Esophagus mucosa (tissue), 1 donor: ENCODE results near the gene DUSP2. TPM values are rescaled to one million over a fixed set of nuclear protein-coding genes. Genes with fewer than 3 reads are reported as not detected.
A peak's percentile ranks its signal among the peaks of the same experiment; 100 is the strongest.
"Not testable (repeated sequence)": the region's sequence is repeated elsewhere in the genome, so short reads cannot be mapped to it uniquely, and the experiment has no call there.

Experiments
- ATAC-seq: fragments of 200-7000 bp; cut with Tn5 transposase; one replicate; pipeline ENCODE4 v1.9.1; 2020
- total RNA-seq: library from RNA; stranded (reverse); gene quantifications from one replicate; pipeline ENCODE4 v1.2.4, GENCODE V29; 2023
- donor health status: DM: yes; HTN: yes; CAD: no.

DUSP2 gene
- total RNA-seq, 1 donor from 2014 or later: 1.8 TPM

DNA sequence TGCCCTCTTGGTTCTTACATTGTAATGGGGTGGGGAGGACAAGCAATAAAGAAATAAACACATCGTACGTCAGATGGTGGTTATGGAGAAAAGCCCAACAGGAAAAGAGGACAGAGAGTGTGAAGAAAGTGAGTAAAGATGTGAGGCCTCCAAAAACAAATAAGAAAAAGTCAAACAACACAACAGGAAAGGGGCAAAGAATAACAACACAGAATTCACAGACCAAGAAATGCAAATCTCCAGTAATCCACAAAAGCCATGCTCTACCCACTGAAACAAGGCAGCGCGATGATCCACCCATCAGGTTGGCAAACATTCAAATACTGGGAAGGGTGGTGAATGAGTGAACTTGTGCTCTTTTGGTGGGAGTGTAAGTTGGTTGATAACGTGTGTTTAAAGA lies 16.7 kb upstream of the DUSP2 start:
- ATAC-seq: no peak

DNA sequence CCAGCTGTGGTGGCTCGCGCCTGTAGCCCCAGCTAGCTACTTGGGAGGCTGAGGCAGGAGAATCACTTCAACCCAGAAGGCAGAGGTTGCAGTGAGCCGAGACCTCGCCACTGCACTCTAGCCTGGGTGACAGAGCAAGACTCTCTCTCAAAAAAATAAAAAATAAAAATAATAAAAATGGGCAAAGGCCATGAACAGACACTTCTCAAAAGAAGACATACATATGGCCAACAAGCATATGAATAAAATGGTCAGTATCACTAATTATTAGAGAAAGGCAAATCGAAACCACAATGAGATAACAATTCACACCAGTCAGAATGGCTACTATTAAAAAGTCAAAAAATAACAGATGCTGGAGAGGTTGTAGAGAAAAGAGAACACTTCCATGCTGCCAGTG lies 15.1 kb upstream of the DUSP2 start:
- not testable (repeated sequence) for ATAC-seq

GRCh38 chr2:96159084-96159830 lies 14.0 kb upstream of the DUSP2 start:
- no peak for ATAC-seq

DNA sequence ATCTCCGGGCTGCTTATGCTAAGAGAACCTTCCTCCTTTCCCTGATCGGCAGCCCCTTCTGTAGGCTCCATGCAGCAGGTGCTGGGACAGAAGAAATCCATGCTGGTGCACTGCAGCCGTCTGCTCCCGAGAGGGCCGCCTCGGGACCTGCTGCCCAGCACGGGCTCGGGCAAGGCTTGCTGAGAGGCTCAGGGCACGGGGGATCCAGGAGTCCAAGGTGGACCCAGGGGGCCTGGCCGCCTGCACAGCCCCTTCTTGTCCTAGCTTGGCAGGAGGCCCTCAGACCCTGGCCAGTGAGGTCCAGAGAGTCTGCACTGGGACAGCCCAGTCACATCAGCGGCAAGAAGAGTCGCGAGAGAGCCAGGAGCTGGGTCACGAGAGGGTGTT lies 13.3 kb upstream of the DUSP2 start:
- ATAC-seq: no peak

DNA sequence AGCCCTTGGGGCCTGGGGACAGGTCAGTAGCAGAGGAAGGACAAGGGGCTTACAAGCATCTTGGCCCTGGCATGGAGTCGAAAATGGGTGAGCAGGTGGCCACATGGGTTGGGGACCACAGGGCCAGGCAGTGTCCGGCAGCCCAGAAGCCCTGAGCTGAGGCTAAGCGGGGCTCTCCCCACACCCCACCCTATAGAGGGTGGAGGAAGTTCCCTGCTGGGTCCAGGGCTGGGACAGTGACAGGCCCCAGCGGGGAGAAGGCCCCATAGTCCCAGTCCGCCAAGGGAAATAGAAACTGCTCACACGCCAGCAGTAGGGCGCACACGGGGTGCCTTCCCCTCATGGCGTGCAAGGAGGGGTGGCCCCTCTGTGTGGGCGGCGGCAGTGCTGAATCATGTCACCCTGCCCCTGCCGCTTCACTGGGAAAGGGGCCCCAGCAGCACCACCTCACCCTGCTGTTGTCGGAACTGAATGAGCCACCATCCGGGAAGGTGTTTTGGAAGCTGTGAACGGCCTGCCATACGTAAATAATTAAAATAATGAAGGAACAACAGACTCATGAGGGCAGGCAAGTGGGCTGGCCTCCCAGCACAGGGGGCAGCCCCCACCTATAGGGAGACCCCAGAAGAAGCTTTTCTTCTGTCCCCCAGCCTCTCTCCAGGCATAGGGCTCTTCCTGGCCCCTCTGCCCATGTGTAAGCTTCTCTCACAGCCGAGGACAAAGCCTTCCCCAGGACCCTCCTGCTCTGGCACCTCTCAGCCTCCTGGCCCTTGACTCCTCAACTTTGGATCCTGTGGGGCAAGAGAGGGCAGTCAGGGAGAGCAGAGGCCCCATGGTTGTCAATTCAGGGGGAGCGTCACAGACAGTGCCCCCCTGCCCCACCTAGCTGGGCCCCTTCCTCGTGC lies 12.7 kb upstream of the DUSP2 start:
- peak; percentile 17 for ATAC-seq

- no peak for ATAC-seq
Observed at GRCh38 chr2:96156926-96157648, 11.8 kb upstream of the DUSP2 start.

GRCh38 chr2:96156011-96156820 lies 11.0 kb upstream of the DUSP2 start:
- no peak for ATAC-seq

DNA sequence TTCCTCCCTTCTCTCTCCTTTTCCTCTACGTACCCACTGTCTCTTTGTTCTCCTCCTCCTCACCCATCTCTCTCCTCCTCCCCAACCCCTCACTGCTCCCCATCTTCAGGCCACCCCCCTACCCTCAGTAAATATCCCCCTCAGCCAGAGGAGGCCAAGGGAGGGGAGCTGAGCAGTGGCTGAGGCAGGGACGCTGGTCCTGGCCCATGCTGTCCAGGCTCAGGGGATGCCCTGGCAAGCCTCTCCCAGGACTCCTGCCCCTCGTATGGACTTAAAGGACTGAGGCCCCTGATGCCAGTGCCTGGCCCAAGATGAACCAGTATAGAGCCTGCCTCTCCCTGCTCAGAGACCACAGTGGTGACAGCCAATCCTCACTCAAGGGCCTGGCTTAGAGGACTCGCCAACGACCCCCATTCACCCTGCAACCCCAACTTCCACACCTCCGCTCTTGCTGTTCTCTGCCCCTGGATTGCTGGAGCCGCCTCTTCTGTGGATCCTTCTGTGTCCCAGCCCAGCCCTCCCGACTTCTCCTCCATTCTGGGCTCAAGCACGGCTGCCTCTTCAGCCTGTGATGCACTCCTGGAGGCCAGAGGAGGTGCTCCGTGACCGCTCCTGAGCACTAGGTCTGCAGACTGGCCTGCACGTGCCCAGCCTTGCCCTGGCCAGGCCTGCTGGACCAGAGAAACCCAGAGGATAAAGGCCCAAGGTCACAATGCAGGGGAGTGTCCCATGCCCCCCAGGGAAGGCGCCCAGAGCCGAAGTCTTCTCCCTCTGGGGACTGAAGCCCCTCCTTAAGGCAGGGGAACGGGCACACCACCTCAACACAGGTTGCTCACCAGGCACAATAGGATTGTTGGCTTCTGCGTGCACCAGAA lies 9.5 kb upstream of the DUSP2 start:
- no peak for ATAC-seq

DNA sequence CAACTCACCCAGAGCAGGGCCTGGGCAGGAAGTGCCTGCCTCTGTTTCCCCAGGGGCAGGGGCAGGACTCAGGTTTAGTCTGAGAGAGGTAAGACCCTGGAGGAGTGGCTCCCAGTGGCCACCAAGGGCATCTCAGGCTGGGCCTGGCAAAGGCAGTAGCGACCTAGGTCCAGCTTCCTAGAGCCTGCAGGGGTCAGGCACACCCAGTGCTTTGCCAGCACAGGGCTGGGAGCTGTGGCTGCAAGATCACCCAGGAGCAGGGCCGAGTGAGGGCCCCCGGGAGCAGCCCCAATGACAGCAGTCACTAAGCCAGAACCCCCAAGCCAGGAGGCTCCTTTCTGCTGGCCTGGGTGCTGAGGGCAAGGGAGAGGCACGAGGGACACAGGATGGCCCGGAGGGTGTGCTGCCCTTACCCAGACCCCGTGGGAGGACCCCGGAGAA lies 8.8 kb upstream of the DUSP2 start:
- no peak for ATAC-seq

DNA sequence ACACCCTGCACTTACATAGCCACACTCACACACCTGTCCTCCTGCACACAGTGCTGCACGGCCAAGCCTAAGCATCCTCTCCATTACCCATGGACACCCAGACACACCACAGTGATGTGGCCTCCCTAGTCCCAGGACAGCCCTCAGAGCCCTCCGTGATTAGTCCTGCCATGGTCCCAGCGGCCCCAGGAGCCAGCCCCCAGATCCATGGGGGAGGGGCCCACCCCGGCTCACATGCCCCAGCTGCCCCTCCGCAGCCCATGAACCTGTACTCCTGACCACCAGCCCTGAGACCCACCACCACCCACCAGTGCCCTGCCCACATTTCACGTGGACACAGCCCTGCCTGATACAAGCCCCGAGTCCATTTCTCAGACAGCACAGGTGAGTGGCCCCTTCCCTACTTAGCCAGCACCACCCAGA lies 8.1 kb upstream of the DUSP2 start:
- no peak for ATAC-seq

- no peak for ATAC-seq
Observed at GRCh38 chr2:96152304-96153161, 7.3 kb upstream of the DUSP2 start.

DNA sequence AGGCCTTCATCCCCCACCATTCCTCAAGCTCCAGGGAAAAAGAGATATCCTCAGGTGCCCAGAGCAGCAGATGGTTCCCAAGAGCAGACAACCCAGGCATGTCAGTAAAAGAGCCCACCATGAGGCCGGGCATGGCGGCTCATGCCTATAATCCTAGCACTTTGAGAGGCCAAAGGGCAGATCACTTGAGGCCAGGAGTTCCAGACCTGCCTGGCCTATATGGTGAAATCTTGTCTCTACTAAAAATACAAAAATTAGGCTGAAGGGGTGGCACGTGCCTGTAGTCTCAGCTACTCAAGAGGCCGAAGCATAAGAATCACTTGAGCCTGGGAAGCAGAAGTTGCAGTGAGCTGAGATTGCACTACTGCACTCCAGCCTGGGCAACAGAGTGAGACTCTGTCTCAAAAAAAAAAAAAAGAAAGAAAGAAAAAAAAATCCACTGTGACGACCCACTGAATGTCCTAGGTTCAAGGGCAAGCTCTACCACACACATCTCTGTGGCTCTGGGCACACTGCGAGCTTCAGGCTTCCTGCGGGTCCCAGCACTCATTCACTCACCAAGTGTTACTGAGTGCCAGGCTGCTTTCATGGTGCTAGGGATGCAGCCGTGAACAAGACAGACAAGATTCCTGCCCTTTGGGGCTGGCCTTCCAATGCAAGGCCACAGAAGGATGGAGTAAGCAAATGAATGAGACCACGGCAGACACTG lies 6.5 kb upstream of the DUSP2 start:
- no peak for ATAC-seq

- ATAC-seq: no peak
Observed at GRCh38 chr2:96150791-96151594, 5.8 kb upstream of the DUSP2 start.

- ATAC-seq: no peak
Observed at GRCh38 chr2:96150007-96150640, 4.9 kb upstream of the DUSP2 start.

- peak; percentile 83 for ATAC-seq
Observed at GRCh38 chr2:96148410-96149217, 3.4 kb upstream of the DUSP2 start.

DNA sequence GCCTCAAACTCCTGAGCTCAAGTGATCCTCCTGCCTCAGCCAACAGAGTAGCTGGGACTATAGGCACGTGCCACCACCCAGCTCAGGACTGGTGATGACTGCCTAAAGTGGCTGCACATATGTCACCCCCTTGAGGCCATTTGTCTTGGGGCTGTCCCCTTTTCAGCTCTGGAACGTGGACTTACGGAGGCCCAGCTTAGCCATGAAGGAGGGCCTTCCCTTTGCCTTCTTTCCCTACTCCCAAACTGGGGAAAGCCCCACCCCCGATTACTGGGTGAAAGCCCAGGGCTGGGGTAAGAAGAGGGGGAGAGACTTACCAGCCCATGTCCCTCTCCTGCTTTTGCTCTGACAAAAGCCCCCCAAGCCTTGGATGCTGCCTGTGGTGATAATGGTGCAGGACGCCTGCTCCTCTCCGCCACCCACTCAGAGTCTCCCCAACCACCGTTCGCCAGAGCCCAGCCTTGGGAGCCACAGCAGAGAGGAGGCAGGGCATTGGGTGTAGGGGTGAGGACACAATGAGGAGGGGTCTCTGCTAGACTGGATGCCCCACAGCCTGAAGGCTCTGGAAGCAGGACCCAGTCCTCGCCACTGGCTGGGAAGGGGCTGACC lies 2.5 kb upstream of the DUSP2 start:
- no peak for ATAC-seq
